Neural cell (in vitro differentiated cells): ENCODE data around the gene LEP.

Experiments used
- RAD21 ChIP-seq: fragments of 450-650 bp; conservative IDR thresholded peaks from 2 replicates; pipeline ENCODE4 v1.6.1; 2014; ENCODE audit warnings: antibody characterized with exemption, mild to moderate bottlenecking, moderate library complexity
- TAF1 ChIP-seq: IDR thresholded peaks from 2 replicates; pipeline ENCODE4 v1.6.1; 2012; ENCODE audit warnings: low read depth
- TF ChIP-seq, protein P1 (sequence below): fragments of 450-650 bp; IDR thresholded peaks from 2 replicates; pipeline ENCODE4 v1.5.1; 2014; ENCODE audit warnings: antibody characterized with exemption, mild to moderate bottlenecking, moderate library complexity; ENCODE audit not compliant: poor library complexity, severe bottlenecking
- TF ChIP-seq, protein P2 (sequence below): IDR thresholded peaks from 2 replicates; pipeline ENCODE4 v1.6.1; 2012; ENCODE audit warnings: borderline replicate concordance

DNA sequence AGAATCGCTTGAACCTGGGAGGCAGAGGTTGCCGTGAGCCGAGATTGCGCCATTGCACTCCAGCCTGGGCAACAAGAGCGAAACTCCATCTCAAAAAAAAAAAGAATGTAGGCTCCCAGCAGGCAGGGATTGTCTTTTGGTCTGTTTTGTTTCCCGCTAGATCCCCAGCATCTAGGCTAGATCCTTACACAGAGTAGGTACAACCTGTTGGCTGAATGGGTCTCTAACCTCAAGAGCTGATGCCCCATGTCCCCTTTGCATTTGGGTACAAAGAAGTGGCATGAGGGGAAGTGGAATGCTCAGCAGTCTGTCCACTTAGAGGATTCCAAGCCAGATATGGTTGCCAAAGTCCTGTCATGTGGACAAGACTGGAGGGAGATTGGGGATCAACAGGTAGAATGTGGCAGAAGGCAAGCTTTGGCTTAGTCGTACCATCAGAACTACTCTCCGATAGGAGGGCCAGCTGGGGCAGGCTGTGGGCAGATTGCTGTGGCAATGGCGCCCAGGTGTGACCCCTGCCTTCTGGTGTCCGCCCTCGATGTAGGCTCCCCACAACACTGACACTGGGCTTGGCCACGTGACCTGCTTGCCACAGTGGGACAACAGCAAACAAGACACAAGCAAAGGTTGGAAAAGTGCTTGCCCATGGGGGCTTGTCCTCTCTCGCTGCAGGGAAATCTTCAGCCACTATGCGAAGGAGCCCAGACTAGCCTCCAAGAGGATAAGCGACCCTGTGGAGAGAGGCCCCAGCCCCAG, 21.4 kb downstream of the LEP start:
- TF ChIP-seq, protein P1, sequence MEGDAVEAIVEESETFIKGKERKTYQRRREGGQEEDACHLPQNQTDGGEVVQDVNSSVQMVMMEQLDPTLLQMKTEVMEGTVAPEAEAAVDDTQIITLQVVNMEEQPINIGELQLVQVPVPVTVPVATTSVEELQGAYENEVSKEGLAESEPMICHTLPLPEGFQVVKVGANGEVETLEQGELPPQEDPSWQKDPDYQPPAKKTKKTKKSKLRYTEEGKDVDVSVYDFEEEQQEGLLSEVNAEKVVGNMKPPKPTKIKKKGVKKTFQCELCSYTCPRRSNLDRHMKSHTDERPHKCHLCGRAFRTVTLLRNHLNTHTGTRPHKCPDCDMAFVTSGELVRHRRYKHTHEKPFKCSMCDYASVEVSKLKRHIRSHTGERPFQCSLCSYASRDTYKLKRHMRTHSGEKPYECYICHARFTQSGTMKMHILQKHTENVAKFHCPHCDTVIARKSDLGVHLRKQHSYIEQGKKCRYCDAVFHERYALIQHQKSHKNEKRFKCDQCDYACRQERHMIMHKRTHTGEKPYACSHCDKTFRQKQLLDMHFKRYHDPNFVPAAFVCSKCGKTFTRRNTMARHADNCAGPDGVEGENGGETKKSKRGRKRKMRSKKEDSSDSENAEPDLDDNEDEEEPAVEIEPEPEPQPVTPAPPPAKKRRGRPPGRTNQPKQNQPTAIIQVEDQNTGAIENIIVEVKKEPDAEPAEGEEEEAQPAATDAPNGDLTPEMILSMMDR: no peak
- TF ChIP-seq, protein P2, sequence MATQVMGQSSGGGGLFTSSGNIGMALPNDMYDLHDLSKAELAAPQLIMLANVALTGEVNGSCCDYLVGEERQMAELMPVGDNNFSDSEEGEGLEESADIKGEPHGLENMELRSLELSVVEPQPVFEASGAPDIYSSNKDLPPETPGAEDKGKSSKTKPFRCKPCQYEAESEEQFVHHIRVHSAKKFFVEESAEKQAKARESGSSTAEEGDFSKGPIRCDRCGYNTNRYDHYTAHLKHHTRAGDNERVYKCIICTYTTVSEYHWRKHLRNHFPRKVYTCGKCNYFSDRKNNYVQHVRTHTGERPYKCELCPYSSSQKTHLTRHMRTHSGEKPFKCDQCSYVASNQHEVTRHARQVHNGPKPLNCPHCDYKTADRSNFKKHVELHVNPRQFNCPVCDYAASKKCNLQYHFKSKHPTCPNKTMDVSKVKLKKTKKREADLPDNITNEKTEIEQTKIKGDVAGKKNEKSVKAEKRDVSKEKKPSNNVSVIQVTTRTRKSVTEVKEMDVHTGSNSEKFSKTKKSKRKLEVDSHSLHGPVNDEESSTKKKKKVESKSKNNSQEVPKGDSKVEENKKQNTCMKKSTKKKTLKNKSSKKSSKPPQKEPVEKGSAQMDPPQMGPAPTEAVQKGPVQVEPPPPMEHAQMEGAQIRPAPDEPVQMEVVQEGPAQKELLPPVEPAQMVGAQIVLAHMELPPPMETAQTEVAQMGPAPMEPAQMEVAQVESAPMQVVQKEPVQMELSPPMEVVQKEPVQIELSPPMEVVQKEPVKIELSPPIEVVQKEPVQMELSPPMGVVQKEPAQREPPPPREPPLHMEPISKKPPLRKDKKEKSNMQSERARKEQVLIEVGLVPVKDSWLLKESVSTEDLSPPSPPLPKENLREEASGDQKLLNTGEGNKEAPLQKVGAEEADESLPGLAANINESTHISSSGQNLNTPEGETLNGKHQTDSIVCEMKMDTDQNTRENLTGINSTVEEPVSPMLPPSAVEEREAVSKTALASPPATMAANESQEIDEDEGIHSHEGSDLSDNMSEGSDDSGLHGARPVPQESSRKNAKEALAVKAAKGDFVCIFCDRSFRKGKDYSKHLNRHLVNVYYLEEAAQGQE: no peak
- TF ChIP-seq RAD21 (no peak), TAF1 (no peak)
